ENCODE data around the gene PAPPA2.
A peak's percentile ranks its signal among the peaks of the same experiment; 100 is the strongest.

The PAPPA2 gene

GRCh38 chr1:176866011-176866714 is 403.2 kb downstream of the PAPPA2 start:
- no peak for DNase-seq

GRCh38 chr1:176869577-176869976 is 406.6 kb downstream of the PAPPA2 start:
- no peak for DNase-seq

GRCh38 chr1:176876966-176877515 is 414.1 kb downstream of the PAPPA2 start:
- DNase-seq: no peak

GRCh38 chr1:176877557-176877956 is 414.6 kb downstream of the PAPPA2 start:
- DNase-seq: no peak

GRCh38 chr1:176878750-176879536 is 416.0 kb downstream of the PAPPA2 start:
- DNase-seq: no peak

- no peak for DNase-seq
These were observed 417.0 kb downstream of the PAPPA2 start for GRCh38 chr1:176879784-176880620.

- peak; percentile 56 for DNase-seq
These were observed 418.1 kb downstream of the PAPPA2 start for GRCh38 chr1:176880955-176881595.

GRCh38 chr1:176884286-176884685 is 421.3 kb downstream of the PAPPA2 start:
- no peak for DNase-seq

- no peak for DNase-seq
These were observed 421.9 kb downstream of the PAPPA2 start for GRCh38 chr1:176884911-176885310.

- no peak for DNase-seq
These were observed 422.4 kb downstream of the PAPPA2 start for GRCh38 chr1:176885341-176885740.

GRCh38 chr1:176885751-176886150 is 422.8 kb downstream of the PAPPA2 start:
- no peak for DNase-seq

GRCh38 chr1:176888471-176889032 is 425.6 kb downstream of the PAPPA2 start:
- DNase-seq: no peak

GRCh38 chr1:176893625-176894352 is 430.8 kb downstream of the PAPPA2 start:
- DNase-seq: no peak

- DNase-seq: no peak
These were observed 431.5 kb downstream of the PAPPA2 start for GRCh38 chr1:176894450-176894849.
